Measurements from ENCODE around the gene MEG3.
"Not testable (repeated sequence)": the region's sequence is repeated elsewhere in the genome, so short reads cannot be mapped to it uniquely, and the experiment has no call there.

The MEG3 gene

DNA sequence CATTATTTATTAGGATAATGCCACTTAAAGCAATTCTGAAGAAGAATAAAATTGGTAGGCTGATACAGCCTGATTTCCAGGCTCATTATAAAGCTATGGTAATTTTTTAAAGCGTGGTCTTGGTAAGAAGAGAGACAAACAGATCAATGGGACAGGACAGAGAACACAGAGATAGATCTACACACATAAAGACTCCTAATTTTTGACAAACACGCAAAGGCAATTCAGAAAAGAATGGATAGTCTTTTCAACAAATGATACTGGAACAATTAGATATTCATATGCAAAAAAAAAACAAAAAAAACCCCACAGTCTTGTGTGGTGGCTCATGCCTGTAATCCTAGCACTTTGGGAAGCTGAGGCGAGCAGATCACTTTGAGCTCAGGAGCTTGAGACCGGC lies 25.9 kb upstream of the MEG3 start:
- no peak for FAIRE-seq
- no peak for DNase-seq (ENCODE audit: insufficient read length, low spot score)
- TF ChIP-seq, protein P1, sequence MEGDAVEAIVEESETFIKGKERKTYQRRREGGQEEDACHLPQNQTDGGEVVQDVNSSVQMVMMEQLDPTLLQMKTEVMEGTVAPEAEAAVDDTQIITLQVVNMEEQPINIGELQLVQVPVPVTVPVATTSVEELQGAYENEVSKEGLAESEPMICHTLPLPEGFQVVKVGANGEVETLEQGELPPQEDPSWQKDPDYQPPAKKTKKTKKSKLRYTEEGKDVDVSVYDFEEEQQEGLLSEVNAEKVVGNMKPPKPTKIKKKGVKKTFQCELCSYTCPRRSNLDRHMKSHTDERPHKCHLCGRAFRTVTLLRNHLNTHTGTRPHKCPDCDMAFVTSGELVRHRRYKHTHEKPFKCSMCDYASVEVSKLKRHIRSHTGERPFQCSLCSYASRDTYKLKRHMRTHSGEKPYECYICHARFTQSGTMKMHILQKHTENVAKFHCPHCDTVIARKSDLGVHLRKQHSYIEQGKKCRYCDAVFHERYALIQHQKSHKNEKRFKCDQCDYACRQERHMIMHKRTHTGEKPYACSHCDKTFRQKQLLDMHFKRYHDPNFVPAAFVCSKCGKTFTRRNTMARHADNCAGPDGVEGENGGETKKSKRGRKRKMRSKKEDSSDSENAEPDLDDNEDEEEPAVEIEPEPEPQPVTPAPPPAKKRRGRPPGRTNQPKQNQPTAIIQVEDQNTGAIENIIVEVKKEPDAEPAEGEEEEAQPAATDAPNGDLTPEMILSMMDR (IDR thresholded peaks at IDR 0.05; ENCODE audit: insufficient read depth, missing control alignments) = no peak

- not testable (repeated sequence) for FAIRE-seq; DNase-seq (ENCODE audit: insufficient read length, low spot score)
Observed at GRCh38 chr14:100801433-100801832, 24.5 kb upstream of the MEG3 start.

DNA sequence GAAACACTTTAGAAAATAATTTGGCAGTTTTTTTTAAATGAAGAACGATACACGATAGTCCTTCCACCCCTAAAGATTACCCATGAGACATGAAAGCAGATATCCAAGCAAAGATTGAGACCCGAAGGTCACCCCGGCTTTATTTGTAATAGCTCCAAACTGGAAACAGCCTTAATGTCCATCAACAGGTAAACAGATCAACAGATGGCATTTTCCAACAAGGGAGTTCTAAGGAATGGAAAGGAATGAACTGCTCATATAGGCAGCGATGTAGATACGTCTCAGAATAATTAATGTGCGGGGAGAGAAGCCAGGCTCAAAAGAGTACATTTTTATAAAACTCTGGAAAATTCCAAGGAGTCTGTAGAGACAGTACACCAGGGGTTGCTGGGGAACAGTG lies 23.7 kb upstream of the MEG3 start:
- DNase-seq (ENCODE audit: insufficient read length, low spot score) (no peak), FAIRE-seq (no peak)
- TF ChIP-seq, protein P1 (IDR thresholded peaks at IDR 0.05; ENCODE audit: insufficient read depth, missing control alignments) = no peak

DNA sequence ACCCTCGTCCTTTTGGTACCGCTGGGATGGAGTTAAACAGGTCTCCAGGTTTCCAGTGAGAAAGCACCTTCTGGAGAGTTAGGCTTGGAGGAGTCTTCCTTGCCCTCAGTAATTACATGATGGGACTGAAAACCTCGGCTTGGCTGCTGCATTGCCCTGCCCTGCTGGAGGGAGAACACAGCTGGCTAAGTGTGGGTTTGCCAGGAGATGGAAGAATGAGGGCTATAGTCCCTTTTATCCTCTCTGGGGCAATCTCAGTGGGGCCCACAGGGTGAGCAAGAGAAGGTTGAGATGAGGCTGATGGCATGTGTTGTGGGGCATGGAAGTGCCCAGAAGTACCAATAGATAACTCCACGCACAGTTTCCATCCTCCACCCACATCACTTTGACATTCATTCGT lies 23.2 kb upstream of the MEG3 start:
- TF ChIP-seq, protein P1 (IDR thresholded peaks at IDR 0.05; ENCODE audit: insufficient read depth, missing control alignments) = no peak
- DNase-seq (ENCODE audit: insufficient read length, low spot score) (no peak), FAIRE-seq (no peak)

DNA sequence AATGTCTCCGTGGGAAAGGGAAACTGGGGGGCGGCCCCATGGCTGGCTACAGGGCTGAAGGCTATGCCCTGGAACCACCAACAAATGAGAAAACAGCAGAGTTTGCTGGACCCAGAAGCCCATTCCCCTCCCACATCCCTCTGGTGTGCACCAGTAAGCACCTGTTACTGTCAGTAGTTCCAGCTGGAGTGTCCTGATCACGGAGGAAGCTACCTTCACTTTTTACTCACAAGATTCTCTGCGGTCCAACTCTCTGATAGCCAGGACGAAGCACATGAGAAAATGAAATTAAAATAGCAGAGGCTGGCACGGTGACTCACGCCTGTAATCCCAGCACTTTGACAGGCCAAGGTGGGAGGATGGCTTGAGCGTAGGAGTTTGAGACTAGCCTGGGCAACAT lies 22.7 kb upstream of the MEG3 start:
- FAIRE-seq = no peak
- TF ChIP-seq, protein P1 (IDR thresholded peaks at IDR 0.05; ENCODE audit: insufficient read depth, missing control alignments) = no peak
- DNase-seq (ENCODE audit: insufficient read length, low spot score) = no peak

DNA sequence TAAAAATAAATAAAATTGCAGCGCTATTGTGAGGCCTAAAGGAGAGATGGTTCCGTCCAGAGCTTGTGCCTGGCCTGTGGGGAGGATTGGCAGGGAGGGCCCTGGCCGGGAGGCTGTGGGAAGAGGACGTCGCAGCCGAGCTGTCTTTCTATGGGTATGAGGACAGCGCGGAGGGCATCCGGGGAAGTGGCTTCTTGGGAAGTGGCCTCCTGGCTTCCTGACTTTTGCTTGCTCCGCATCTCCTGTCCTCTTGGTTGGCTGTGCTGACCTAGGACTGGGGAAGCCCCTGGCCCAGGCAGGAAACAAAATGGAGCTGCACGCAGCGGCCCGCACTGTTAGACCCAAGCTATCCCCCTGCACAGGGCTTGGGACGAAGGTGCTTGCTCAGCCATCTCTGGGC lies 22.2 kb upstream of the MEG3 start:
- TF ChIP-seq, protein P1 (IDR thresholded peaks at IDR 0.05; ENCODE audit: insufficient read depth, missing control alignments) = no peak
- no peak for DNase-seq (ENCODE audit: insufficient read length, low spot score)
- no peak for FAIRE-seq

GRCh38 chr14:100804138-100804537 lies 21.8 kb upstream of the MEG3 start:
- TF ChIP-seq, protein P1 (IDR thresholded peaks at IDR 0.05; ENCODE audit: insufficient read depth, missing control alignments) = no peak
- DNase-seq (ENCODE audit: insufficient read length, low spot score) (no peak), FAIRE-seq (no peak)

Data from D721Med (cell line).